ENCODE measurements around the gene TTLL3. TPM values are rescaled to one million over a fixed set of nuclear protein-coding genes. Genes with fewer than 3 reads are reported as not detected.

Gene TTLL3
- total and polyA plus RNA-seq, 2 of the 13 experiments (the other 11 are each of a cell fraction or from before 2014, with no cell fraction given), result 9.5 to 51.2 TPM

DNA sequence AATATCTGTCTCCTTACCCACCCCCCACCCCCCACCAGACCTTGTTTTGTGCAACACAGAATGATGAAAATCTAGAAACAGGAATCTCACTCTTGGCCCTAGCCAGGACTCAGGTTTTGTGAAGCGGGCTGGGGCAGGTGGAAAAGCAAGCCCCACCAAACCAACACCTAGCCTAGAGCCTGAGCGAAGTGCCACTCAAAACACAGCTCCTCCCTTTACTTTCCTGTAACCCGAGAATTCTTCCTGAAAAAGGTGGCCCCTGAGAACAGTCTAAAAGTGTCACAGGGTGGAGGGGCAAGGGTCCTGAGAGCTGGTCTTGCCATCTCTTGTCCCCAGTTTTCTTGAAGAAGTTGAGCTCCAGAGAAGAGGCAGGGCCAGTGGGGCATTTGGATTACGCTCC lies 51.1 kb downstream of the TTLL3 start:
- intact Hi-C loops (cut with micrococcal nuclease; ENCODE audit: unreplicated experiment) (no loop called here), in situ Hi-C loops (cut with HindIII; ENCODE audit: extremely low pct_ligation_motif_present, low pct_unique_long_range_greater_than_20kb) (loop anchor here (5.0 kb wide), 1 partner anchor 36 kb away; no protein-coding TSS in a partner anchor)
- ChIA-PET CTCF (ENCODE audit: low intra/inter-chr PET ratio, low total read pairs) (no interaction called here), POLR2A (interaction anchor here (1.0 to 6.6 kb wide), 4 partner anchors 31 to 85 kb away, joined by 4 to 153 read pairs (median 6); partner anchors contain the start of genes IL17RC and IL17RE)
- Histone ChIP-seq H3K4me1 (ENCODE audit: insufficient read depth, low read length) (peaks cover 43% of the 10 kb centered on the region), H3K9me3 (ENCODE audit: low read length) (no peaks in the 10 kb centered on the region), H3K27ac (ENCODE audit: extremely low read length, insufficient read depth, low read length) (no peak overlapping the region), H3K9ac (ENCODE audit: insufficient read depth, low read depth, low read length) (peak overlapping the region; percentile 61; the same call in 1 of the 2 replicates), H4K20me1 (ENCODE audit: insufficient read depth, low read length) (no peaks in the 10 kb centered on the region), H3K36me3 (replicated peaks in 1 of 2; ENCODE audit: control insufficient read depth in 1 of 2, insufficient read depth in 2 of 2, low read length in 2 of 2) (no peaks in the 10 kb centered on the region), H2AFZ (ENCODE audit: low read length) (no peak overlapping the region), H3K4me2 (ENCODE audit: low read depth, low read length) (peak overlapping the region; percentile 80), H3K79me2 (ENCODE audit: insufficient read depth, low read length) (no peaks in the 10 kb centered on the region), H3K4me3 (replicated peaks in 1 of 3; ENCODE audit: insufficient read depth in 1 of 3, low read depth in 2 of 3, low read length in 3 of 3) (peak overlapping the region in 1 of 3 experiments; percentile 77; a peak in 1 of 6 replicates), H3K27me3 (ENCODE audit: control insufficient read depth in 1 of 2, insufficient read depth in 2 of 2, low read length in 2 of 2) (peaks cover 2 to 12% of the 10 kb centered on the region in 2 experiments; a peak in 2 of 5 replicates)
- no peak for DNase-seq (ENCODE audit: low spot score)
- ATAC-seq, result no peak
- no TSS peak for BruUV-seq (replicated peaks)
- TF ChIP-seq GFI1 (CRISPR knock-in tag; IDR thresholded peaks at IDR 0.05; ENCODE audit: borderline replicate concordance) (no peak), ZNF24 (IDR thresholded peaks at IDR 0.05) (no peak), DRAP1 (CRISPR knock-in tag; IDR thresholded peaks at IDR 0.05) (no peak), ZNF564 (CRISPR knock-in tag; IDR thresholded peaks at IDR 0.05) (no peak), ZBTB1 (CRISPR knock-in tag; IDR thresholded peaks at IDR 0.05; ENCODE audit: borderline replicate concordance) (no peak), ZNF446 (CRISPR knock-in tag; IDR thresholded peaks at IDR 0.05) (no peak), NFIC (IDR thresholded peaks at IDR 0.05; ENCODE audit: low read length) (no peak), ZNF207 (IDR thresholded peaks at IDR 0.05; ENCODE audit: borderline replicate concordance) (no peak), ZMAT3 (CRISPR knock-in tag; conservative IDR thresholded peaks at IDR 0.05) (no peak), PHF20 (CRISPR knock-in tag; IDR thresholded peaks at IDR 0.05) (no peak)
- TF ChIP-seq, protein P1, sequence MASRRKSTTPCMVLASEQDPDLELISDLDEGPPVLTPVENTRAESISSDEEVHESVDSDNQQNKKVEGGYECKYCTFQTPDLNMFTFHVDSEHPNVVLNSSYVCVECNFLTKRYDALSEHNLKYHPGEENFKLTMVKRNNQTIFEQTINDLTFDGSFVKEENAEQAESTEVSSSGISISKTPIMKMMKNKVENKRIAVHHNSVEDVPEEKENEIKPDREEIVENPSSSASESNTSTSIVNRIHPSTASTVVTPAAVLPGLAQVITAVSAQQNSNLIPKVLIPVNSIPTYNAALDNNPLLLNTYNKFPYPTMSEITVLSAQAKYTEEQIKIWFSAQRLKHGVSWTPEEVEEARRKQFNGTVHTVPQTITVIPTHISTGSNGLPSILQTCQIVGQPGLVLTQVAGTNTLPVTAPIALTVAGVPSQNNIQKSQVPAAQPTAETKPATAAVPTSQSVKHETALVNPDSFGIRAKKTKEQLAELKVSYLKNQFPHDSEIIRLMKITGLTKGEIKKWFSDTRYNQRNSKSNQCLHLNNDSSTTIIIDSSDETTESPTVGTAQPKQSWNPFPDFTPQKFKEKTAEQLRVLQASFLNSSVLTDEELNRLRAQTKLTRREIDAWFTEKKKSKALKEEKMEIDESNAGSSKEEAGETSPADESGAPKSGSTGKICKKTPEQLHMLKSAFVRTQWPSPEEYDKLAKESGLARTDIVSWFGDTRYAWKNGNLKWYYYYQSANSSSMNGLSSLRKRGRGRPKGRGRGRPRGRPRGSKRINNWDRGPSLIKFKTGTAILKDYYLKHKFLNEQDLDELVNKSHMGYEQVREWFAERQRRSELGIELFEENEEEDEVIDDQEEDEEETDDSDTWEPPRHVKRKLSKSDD (CRISPR knock-in tag; IDR thresholded peaks at IDR 0.05; ENCODE audit: low read depth), result no peak
- TF ChIP-seq, protein P2, sequence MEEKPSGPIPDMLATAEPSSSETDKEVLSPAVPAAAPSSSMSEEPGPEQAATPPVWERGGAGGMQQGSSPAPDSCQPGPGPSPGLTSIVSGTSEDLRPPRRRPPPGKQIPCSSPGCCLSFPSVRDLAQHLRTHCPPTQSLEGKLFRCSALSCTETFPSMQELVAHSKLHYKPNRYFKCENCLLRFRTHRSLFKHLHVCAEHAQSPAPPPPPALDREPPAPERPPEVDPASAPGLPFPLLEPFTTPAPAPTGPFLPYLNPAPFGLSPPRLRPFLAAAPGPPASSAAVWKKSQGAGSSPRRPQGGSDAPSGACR (CRISPR knock-in tag; IDR thresholded peaks at IDR 0.05), result no peak
- TF ChIP-seq, protein P3, sequence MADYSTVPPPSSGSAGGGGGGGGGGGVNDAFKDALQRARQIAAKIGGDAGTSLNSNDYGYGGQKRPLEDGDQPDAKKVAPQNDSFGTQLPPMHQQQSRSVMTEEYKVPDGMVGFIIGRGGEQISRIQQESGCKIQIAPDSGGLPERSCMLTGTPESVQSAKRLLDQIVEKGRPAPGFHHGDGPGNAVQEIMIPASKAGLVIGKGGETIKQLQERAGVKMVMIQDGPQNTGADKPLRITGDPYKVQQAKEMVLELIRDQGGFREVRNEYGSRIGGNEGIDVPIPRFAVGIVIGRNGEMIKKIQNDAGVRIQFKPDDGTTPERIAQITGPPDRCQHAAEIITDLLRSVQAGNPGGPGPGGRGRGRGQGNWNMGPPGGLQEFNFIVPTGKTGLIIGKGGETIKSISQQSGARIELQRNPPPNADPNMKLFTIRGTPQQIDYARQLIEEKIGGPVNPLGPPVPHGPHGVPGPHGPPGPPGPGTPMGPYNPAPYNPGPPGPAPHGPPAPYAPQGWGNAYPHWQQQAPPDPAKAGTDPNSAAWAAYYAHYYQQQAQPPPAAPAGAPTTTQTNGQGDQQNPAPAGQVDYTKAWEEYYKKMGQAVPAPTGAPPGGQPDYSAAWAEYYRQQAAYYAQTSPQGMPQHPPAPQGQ (CRISPR knock-in tag; IDR thresholded peaks at IDR 0.05; ENCODE audit: borderline replicate concordance), result no peak
- WGBS (ENCODE audit: low lambda C conversion rate), result 53% methylated on average over 4 of the region's 4 CpGs
- no peak for FAIRE-seq

All from HepG2 (cell line).